Thoracic aorta (tissue), 2 donors: Measurements from ENCODE around the gene KNL1. TPM values are rescaled to one million over a fixed set of nuclear protein-coding genes. Genes with fewer than 3 reads are reported as not detected.

Experiments used
- ATAC-seq: fragments of 150-250 bp; one replicate; pipeline ENCODE4 v1.8.0; 2017; ENCODE audit warnings: low read depth; ENCODE audit not compliant: insufficient number of reproducible peaks, low FRiP score
- DNase-seq: peaks from one replicate; pipeline ENCODE4 v3.0.0-alpha.2; 2020; ENCODE audit warnings: low spot score
- H3K27ac ChIP-seq, 2 donors: fragments of 200-600 bp; sonication (generic); 1 replicate in 1 of 2; 2 replicates in 1 of 2; pipeline ENCODE4 v1.5.1; 2016; ENCODE audit warnings: mild to moderate bottlenecking in 2 of 2, moderate library complexity in 2 of 2
- H3K27me3 ChIP-seq: fragments of 200-600 bp; sonication (generic); replicated peaks from 2 replicates; pipeline ENCODE4 v1.6.0; 2016; ENCODE audit warnings: mild to moderate bottlenecking; ENCODE audit not compliant: insufficient read depth
- H3K36me3 ChIP-seq: fragments of 200-600 bp; sonication (generic); one replicate; pipeline ENCODE4 v1.5.1; 2016
- H3K4me1 ChIP-seq, 2 donors: fragments of 200-600 bp; sonication (generic); 1 replicate in 1 of 2; 2 replicates in 1 of 2; pipeline versions ENCODE4 v1.5.1 to v1.6.0; 2016; ENCODE audit warnings: low read depth in 2 of 2, mild to moderate bottlenecking in 1 of 2; ENCODE audit not compliant: control insufficient read depth in 1 of 2
- H3K4me3 ChIP-seq: fragments of 200-600 bp; sonication (generic); 2 replicates; pipeline ENCODE4 v1.5.1; 2016; ENCODE audit warnings: mild to moderate bottlenecking
- H3K9me3 ChIP-seq: fragments of 200-600 bp; sonication (generic); 2 replicates; pipeline ENCODE4 v1.5.1; 2016
- total RNA-seq, 2 donors: library from RNA; depleted of rRNA; stranded (reverse); fragments of >200 nt; gene quantifications; one replicate each; pipeline versions ENCODE4 v1.1.0 to v1.2.3, GENCODE V29; 2016
- TF ChIP-seq, protein P1 (sequence below): fragments of 200-600 bp; sonication (generic); IDR thresholded peaks from one replicate; pipeline ENCODE4 v1.5.1; 2019; ENCODE audit warnings: antibody characterized with exemption

KNL1 gene
- total RNA-seq, 2 donors from 2014 or later = 0.27 to 11.4 TPM

GRCh38 chr15:40623361-40623760 lies 29.3 kb downstream of the KNL1 start:
- DNase-seq (no peak), ATAC-seq (no peak)
- H3K9me3 ChIP-seq = no peaks in the 10 kb centered on the region
- TF ChIP-seq, protein P1, sequence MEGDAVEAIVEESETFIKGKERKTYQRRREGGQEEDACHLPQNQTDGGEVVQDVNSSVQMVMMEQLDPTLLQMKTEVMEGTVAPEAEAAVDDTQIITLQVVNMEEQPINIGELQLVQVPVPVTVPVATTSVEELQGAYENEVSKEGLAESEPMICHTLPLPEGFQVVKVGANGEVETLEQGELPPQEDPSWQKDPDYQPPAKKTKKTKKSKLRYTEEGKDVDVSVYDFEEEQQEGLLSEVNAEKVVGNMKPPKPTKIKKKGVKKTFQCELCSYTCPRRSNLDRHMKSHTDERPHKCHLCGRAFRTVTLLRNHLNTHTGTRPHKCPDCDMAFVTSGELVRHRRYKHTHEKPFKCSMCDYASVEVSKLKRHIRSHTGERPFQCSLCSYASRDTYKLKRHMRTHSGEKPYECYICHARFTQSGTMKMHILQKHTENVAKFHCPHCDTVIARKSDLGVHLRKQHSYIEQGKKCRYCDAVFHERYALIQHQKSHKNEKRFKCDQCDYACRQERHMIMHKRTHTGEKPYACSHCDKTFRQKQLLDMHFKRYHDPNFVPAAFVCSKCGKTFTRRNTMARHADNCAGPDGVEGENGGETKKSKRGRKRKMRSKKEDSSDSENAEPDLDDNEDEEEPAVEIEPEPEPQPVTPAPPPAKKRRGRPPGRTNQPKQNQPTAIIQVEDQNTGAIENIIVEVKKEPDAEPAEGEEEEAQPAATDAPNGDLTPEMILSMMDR = no peak
- no peak overlapping the region for H3K4me3 ChIP-seq
- H3K27ac ChIP-seq = no peak overlapping the region
- no peaks in the 10 kb centered on the region for H3K36me3 ChIP-seq
- H3K4me1 ChIP-seq = no peaks in the 10 kb centered on the region
- H3K27me3 ChIP-seq = no peaks in the 10 kb centered on the region

DNA sequence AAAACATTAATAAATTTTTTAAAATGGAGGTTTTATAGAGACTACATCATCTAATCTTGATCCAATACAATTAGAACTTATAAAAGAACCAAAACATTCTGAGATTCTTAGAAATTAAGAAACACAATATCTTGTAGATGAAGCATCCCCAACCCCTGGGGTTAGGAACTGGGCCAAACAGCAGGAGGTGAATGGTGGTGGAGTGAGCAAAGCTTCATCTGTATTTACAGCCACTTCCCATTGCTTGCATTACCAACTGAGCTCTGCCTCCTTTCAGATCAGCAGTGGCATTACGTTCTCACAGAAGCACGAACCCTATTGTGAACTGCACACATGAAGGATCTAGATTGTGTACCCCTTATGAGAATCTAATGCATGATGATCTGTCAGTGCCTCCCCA lies 36.3 kb downstream of the KNL1 start:
- Histone ChIP-seq H3K27me3 (no peaks in the 10 kb centered on the region), H3K27ac (no peak overlapping the region), H3K36me3 (no peaks in the 10 kb centered on the region), H3K9me3 (no peaks in the 10 kb centered on the region), H3K4me1 (no peaks in the 10 kb centered on the region), H3K4me3 (no peak overlapping the region)
- DNase-seq (no peak), ATAC-seq (no peak)
- TF ChIP-seq, protein P1 = no peak

DNA sequence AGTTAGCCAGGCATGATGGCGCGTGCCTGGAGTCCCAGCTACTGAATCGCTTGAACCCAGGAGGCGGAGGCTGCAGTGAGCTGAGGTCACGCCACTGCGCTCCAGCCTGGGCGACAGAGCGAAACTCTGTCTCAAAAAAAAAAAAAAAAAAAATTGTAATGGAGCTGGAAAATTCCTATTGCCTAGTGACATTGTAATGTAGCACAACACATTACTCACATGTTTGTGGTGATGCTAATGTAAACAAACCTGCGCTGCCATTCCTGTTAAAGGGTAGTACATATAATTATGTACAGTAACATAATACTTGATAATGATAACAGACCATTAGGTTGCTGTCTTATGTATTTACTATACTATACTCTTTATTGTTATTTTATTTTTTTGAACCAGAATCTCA lies 39.1 kb downstream of the KNL1 start:
- no peak for DNase-seq
- H3K36me3 ChIP-seq = no peaks in the 10 kb centered on the region
- no peaks in the 10 kb centered on the region for H3K4me1 ChIP-seq
- H3K27me3 ChIP-seq = no peaks in the 10 kb centered on the region
- H3K9me3 ChIP-seq = no peaks in the 10 kb centered on the region
- no peak overlapping the region for H3K4me3 ChIP-seq
- no peak for ATAC-seq
- TF ChIP-seq, protein P1 = no peak
- H3K27ac ChIP-seq = no peak overlapping the region

- Histone ChIP-seq H3K27ac (no peak overlapping the region), H3K27me3 (no peaks in the 10 kb centered on the region), H3K36me3 (no peaks in the 10 kb centered on the region), H3K9me3 (no peaks in the 10 kb centered on the region), H3K4me3 (no peak overlapping the region), H3K4me1 (no peaks in the 10 kb centered on the region)
- TF ChIP-seq, protein P1 = no peak
- ATAC-seq (no peak), DNase-seq (no peak)
Observed at GRCh38 chr15:40637221-40637745, 43.2 kb downstream of the KNL1 start.

DNA sequence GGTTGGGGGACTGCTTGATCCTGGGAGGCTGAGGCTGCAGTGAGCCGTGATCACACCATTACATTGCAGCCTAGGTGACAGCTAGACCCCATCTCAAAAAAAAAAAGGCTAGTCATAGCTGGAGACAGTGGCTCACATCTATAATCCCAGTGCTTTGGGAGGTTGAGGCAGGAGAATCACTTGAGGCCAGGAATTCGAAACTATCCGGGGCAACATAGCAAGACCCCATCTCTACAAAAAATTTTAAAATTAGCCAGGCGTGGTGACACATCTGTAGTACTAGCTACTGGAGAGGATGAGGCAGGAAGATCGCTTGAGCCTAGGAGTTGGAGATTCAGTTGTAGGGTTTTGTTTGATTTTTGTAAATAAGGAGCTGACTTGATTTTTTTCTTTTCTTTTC lies 45.6 kb downstream of the KNL1 start:
- DNase-seq (no peak), ATAC-seq (no peak)
- Histone ChIP-seq H3K27me3 (no peaks in the 10 kb centered on the region), H3K27ac (no peak overlapping the region), H3K9me3 (no peaks in the 10 kb centered on the region), H3K4me3 (no peak overlapping the region), H3K36me3 (no peaks in the 10 kb centered on the region), H3K4me1 (no peaks in the 10 kb centered on the region)
- TF ChIP-seq, protein P1 = no peak
